H9 (cell line): ENCODE data around the gene TPX2. TPM values are rescaled to one million over a fixed set of nuclear protein-coding genes. Genes with fewer than 3 reads are reported as not detected.

Experiments
- DNase-seq: peaks from one replicate; pipeline ENCODE4 v3.0.0-alpha.2; 2017
- H2AFZ ChIP-seq: one replicate; pipeline ENCODE4 v1.6.1; 2013; ENCODE audit warnings: mild to moderate bottlenecking, low read length, control low read depth, moderate library complexity
- H2AK5ac ChIP-seq: 2 replicates; pipeline ENCODE4 v1.6.1; 2013; ENCODE audit warnings: low read length, control low read depth, mixed read lengths; ENCODE audit not compliant: insufficient read length
- H2BK120ac ChIP-seq: one replicate; pipeline ENCODE4 v1.6.1; 2013; ENCODE audit warnings: low read depth, mild to moderate bottlenecking, low read length, control low read depth, inconsistent platforms; ENCODE audit not compliant: poor library complexity, severe bottlenecking
- H2BK12ac ChIP-seq: 2 replicates; pipeline ENCODE4 v1.6.1; 2013; ENCODE audit warnings: low read length, control low read depth, mixed read lengths, low read depth; ENCODE audit not compliant: insufficient read length
- H2BK15ac ChIP-seq: 2 replicates; pipeline ENCODE4 v1.6.1; 2013; ENCODE audit warnings: low read depth, low read length, control low read depth
- H2BK20ac ChIP-seq: one replicate; pipeline ENCODE4 v1.6.1; 2013; ENCODE audit warnings: low read depth, mild to moderate bottlenecking, low read length, control low read depth, inconsistent platforms; ENCODE audit not compliant: poor library complexity, severe bottlenecking
- H2BK5ac ChIP-seq: 2 replicates; pipeline ENCODE4 v1.6.1; 2013; ENCODE audit warnings: low read length, control low read depth, mixed read lengths; ENCODE audit not compliant: insufficient read length
- H3K14ac ChIP-seq: 2 replicates; pipeline ENCODE4 v1.6.1; 2013; ENCODE audit warnings: low read length, control low read depth; ENCODE audit not compliant: insufficient read depth
- H3K18ac ChIP-seq: 2 replicates; pipeline ENCODE4 v1.6.1; 2013; ENCODE audit warnings: low read depth, mild to moderate bottlenecking, mixed read lengths, low read length, control low read depth; ENCODE audit not compliant: insufficient read length
- H3K23ac ChIP-seq: 2 replicates; pipeline ENCODE4 v1.6.1; 2013; ENCODE audit warnings: low read length, control low read depth, mixed read lengths, low read depth; ENCODE audit not compliant: insufficient read length
- H3K23me2 ChIP-seq: 2 replicates; pipeline ENCODE4 v1.6.1; 2013; ENCODE audit warnings: low read depth, mild to moderate bottlenecking, mixed read lengths, low read length, control low read depth; ENCODE audit not compliant: insufficient read length, poor library complexity, severe bottlenecking
- H3K27ac ChIP-seq: 2 replicates; pipeline ENCODE4 v1.5.1; 2013; ENCODE audit warnings: low read length, control low read depth, mixed read lengths, low read depth; ENCODE audit not compliant: insufficient read length
- H3K27me3 ChIP-seq: 2 replicates; pipeline ENCODE4 v1.6.1; 2013; ENCODE audit warnings: low read length, control low read depth, inconsistent platforms; ENCODE audit not compliant: insufficient read depth
- H3K4ac ChIP-seq: 2 replicates; pipeline ENCODE4 v1.6.1; 2013; ENCODE audit warnings: low read depth, mild to moderate bottlenecking, control low read depth, inconsistent platforms, low read length, moderate library complexity
- H3K4me1 ChIP-seq: 2 replicates; pipeline ENCODE4 v1.6.1; 2013; ENCODE audit warnings: low read length, control low read depth, inconsistent platforms; ENCODE audit not compliant: insufficient read depth
- H3K4me2 ChIP-seq: 2 replicates; pipeline ENCODE4 v1.6.1; 2013; ENCODE audit warnings: low read length, control low read depth, mixed read lengths; ENCODE audit not compliant: insufficient read length, insufficient read depth
- H3K56ac ChIP-seq: 2 replicates; pipeline ENCODE4 v1.6.1; 2013; ENCODE audit warnings: low read depth, mild to moderate bottlenecking, mixed read lengths, low read length, control low read depth; ENCODE audit not compliant: insufficient read length
- H3K79me1 ChIP-seq: 2 replicates; pipeline ENCODE4 v1.6.1; 2013; ENCODE audit warnings: low read depth, mild to moderate bottlenecking, moderate library complexity, low read length, control low read depth, inconsistent platforms; ENCODE audit not compliant: insufficient read depth, poor library complexity, severe bottlenecking
- H3K79me2 ChIP-seq: 2 replicates; pipeline ENCODE4 v1.6.1; 2013; ENCODE audit warnings: low read length, control low read depth, inconsistent platforms; ENCODE audit not compliant: insufficient read depth
- H3K9ac ChIP-seq: 2 replicates; pipeline ENCODE4 v1.6.1; 2013; ENCODE audit warnings: low read length, control low read depth, mixed read lengths; ENCODE audit not compliant: insufficient read length; ENCODE audit errors: extremely low read depth
- H3K9me3 ChIP-seq: one replicate; pipeline ENCODE4 v1.6.1; 2013; ENCODE audit warnings: low read depth, low read length, inconsistent platforms; ENCODE audit not compliant: control insufficient read depth
- H3T11ph ChIP-seq: one replicate; pipeline ENCODE4 v1.6.1; 2013; ENCODE audit warnings: mild to moderate bottlenecking, low read length, control low read depth, inconsistent platforms
- H4K20me1 ChIP-seq: one replicate; pipeline ENCODE4 v1.6.1; 2013; ENCODE audit not compliant: control insufficient read depth, insufficient read length, insufficient read depth
- H4K5ac ChIP-seq: 2 replicates; pipeline ENCODE4 v1.6.1; 2013; ENCODE audit warnings: low read depth, mild to moderate bottlenecking, mixed read lengths, low read length, control low read depth; ENCODE audit not compliant: insufficient read length
- H4K8ac ChIP-seq: replicated peaks from 2 replicates; pipeline ENCODE4 v1.6.1; 2013; ENCODE audit warnings: low read length, control low read depth, mixed read lengths, low read depth; ENCODE audit not compliant: insufficient read length
- H4K91ac ChIP-seq: 2 replicates; pipeline ENCODE4 v1.6.1; 2013; ENCODE audit warnings: low read depth, mild to moderate bottlenecking, moderate library complexity, mixed read lengths, low read length, control low read depth; ENCODE audit not compliant: insufficient read length
- H3K27ac Mint-ChIP-seq, 3 experiments: 2 replicates in 2 of 3; 3 replicates in 1 of 3; pipeline ENCODE4 v1.8.0; 2020 to 2021; ENCODE audit warnings: mixed read lengths in 3 of 3, mild to moderate bottlenecking in 1 of 3, moderate library complexity in 1 of 3
- H3K27me3 Mint-ChIP-seq: 2 replicates; pipeline ENCODE4 v1.8.0; 2021; ENCODE audit warnings: low read depth, mild to moderate bottlenecking, moderate library complexity, mixed read lengths
- H3K36me3 Mint-ChIP-seq, 3 experiments: 2 replicates in 2 of 3; 3 replicates in 1 of 3; pipeline ENCODE4 v1.8.0; 2020 to 2021; ENCODE audit warnings: low read depth in 3 of 3, mixed read lengths in 3 of 3; ENCODE audit not compliant: insufficient read depth in 1 of 3
- H3K4me1 Mint-ChIP-seq, 2 experiments: 2 replicates each; pipeline ENCODE4 v1.8.0; 2020; ENCODE audit warnings: mixed read lengths in 2 of 2
- H3K4me3 Mint-ChIP-seq, 2 experiments: 2 replicates in 1 of 2; 3 replicates in 1 of 2; pipeline ENCODE4 v1.8.0; 2020 to 2021; ENCODE audit warnings: mild to moderate bottlenecking in 2 of 2, mixed read lengths in 2 of 2, moderate library complexity in 1 of 2
- H3K9me3 Mint-ChIP-seq, 2 experiments: 2 replicates in 1 of 2; 3 replicates in 1 of 2; pipeline ENCODE4 v1.8.0; 2020; ENCODE audit warnings: mild to moderate bottlenecking in 2 of 2, mixed read lengths in 2 of 2, moderate library complexity in 1 of 2
- WGBS: extraction: QIAGEN DNeasy Blood & Tissue Kit; methylation state at CpG from one replicate; pipeline ENCODE4 v1.1.7; 2013; ENCODE audit warnings: missing lambda C conversion rate, low lambda C conversion rate, mixed read lengths; ENCODE audit not compliant: insufficient read length; ENCODE audit errors: extremely low coverage; 5-methylcytosine and 5-hydroxymethylcytosine counted together
- total RNA-seq: library from RNA; stranded (reverse); gene quantifications from 2 replicates; pipeline ENCODE4 v1.2.1, GENCODE V29; 2021
- TF ChIP-seq, protein P1 (sequence below): fragments of 200-600 bp; sonication (generic); conservative IDR thresholded peaks from 3 replicates; pipeline ENCODE4 v1.8.0; 2021; ENCODE audit warnings: antibody characterized with exemption, mild to moderate bottlenecking

Gene TPX2
- total RNA-seq, 1 experiment from 2014 or later, result 161 TPM

DNA sequence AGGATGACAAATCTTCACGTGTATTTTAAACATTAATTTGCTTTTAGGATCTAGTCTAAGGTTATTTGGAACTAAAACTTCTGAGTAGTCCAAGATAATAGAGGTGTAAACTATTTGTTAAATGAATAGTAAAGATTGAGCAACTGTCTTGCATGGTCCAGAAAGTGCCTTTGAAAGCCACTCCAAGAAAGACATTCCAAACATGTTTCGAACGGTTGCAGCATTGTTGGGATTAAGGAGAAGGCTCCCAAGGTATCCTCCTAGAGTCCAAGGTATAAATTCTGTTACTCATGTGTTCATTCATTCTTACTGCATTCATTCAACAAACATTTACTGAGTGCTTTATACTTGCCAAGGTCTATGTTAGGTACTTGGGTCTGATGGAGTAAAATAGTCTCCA, 51.3 kb downstream of the TPX2 start:
- no peak overlapping the region for H2BK20ac ChIP-seq
- no peak overlapping the region for H3K27ac ChIP-seq
- H3K9me3 ChIP-seq, result no peaks in the 10 kb centered on the region
- no peak overlapping the region for H2BK15ac ChIP-seq
- no peak overlapping the region for H4K91ac ChIP-seq
- H2BK120ac ChIP-seq, result no peak overlapping the region
- no peak overlapping the region for H2BK5ac ChIP-seq
- peaks cover 36 to 65% (median 40%) of the 10 kb centered on the region in 3 experiments; a peak in 6 of 7 replicates for H3K36me3 Mint-ChIP-seq
- H4K20me1 ChIP-seq, result no peaks in the 10 kb centered on the region
- H3K79me1 ChIP-seq, result no peaks in the 10 kb centered on the region
- no peak overlapping the region for H3K9ac ChIP-seq
- H3K4me2 ChIP-seq, result no peak overlapping the region
- no peak overlapping the region for H3K4ac ChIP-seq
- H3K14ac ChIP-seq, result no peak overlapping the region
- no peaks in the 10 kb centered on the region for H3K79me2 ChIP-seq
- no peaks in the 10 kb centered on the region for H3K23me2 ChIP-seq
- no peak overlapping the region for H2BK12ac ChIP-seq
- H2AK5ac ChIP-seq, result no peak overlapping the region
- H3K27ac Mint-ChIP-seq, result no peak overlapping the region
- no peaks in the 10 kb centered on the region for H3K9me3 Mint-ChIP-seq
- no peak overlapping the region for H3T11ph ChIP-seq
- H2AFZ ChIP-seq, result no peak overlapping the region
- H4K8ac ChIP-seq, result no peak overlapping the region
- WGBS, result no CpG with 5 or more reads among the region's 3 CpGs
- no peaks in the 10 kb centered on the region for H3K4me1 ChIP-seq
- peaks cover 0 to 4% of the 10 kb centered on the region in 2 experiments; a peak in 1 of 4 replicates for H3K4me1 Mint-ChIP-seq
- no peak overlapping the region for H3K4me3 Mint-ChIP-seq
- no peak overlapping the region for H4K5ac ChIP-seq
- no peaks in the 10 kb centered on the region for H3K27me3 ChIP-seq
- no peak overlapping the region for H3K18ac ChIP-seq
- TF ChIP-seq, protein P1, sequence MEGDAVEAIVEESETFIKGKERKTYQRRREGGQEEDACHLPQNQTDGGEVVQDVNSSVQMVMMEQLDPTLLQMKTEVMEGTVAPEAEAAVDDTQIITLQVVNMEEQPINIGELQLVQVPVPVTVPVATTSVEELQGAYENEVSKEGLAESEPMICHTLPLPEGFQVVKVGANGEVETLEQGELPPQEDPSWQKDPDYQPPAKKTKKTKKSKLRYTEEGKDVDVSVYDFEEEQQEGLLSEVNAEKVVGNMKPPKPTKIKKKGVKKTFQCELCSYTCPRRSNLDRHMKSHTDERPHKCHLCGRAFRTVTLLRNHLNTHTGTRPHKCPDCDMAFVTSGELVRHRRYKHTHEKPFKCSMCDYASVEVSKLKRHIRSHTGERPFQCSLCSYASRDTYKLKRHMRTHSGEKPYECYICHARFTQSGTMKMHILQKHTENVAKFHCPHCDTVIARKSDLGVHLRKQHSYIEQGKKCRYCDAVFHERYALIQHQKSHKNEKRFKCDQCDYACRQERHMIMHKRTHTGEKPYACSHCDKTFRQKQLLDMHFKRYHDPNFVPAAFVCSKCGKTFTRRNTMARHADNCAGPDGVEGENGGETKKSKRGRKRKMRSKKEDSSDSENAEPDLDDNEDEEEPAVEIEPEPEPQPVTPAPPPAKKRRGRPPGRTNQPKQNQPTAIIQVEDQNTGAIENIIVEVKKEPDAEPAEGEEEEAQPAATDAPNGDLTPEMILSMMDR, result no peak
- DNase-seq, result no peak
- H3K23ac ChIP-seq, result no peak overlapping the region
- no peaks in the 10 kb centered on the region for H3K27me3 Mint-ChIP-seq
- no peak overlapping the region for H3K56ac ChIP-seq
